NB4 (cell line): ENCODE results near the gene DUSP10.

Source experiments
- CTCF ChIP-seq: IDR thresholded peaks from one replicate; pipeline ENCODE4 v1.5.1; 2012; ENCODE audit warnings: low read depth, low read length
- POLR2A ChIP-seq: IDR thresholded peaks from 2 replicates; pipeline ENCODE4 v1.6.1; 2011; ENCODE audit warnings: mild to moderate bottlenecking; ENCODE audit not compliant: insufficient read length; ENCODE audit errors: extremely low read depth

GRCh38 chr1:221690858-221691257, 51.0 kb downstream of the DUSP10 start:
- TF ChIP-seq CTCF (no peak), POLR2A (no peak)
